H9 (cell line): ENCODE results near the gene NIPAL1. TPM values are rescaled to one million over a fixed set of nuclear protein-coding genes. Genes with fewer than 3 reads are reported as not detected.

Experiments
- DNase-seq: peaks from one replicate; pipeline ENCODE4 v3.0.0-alpha.2; 2017
- H2AFZ ChIP-seq: one replicate; pipeline ENCODE4 v1.6.1; 2013; ENCODE audit warnings: mild to moderate bottlenecking, low read length, control low read depth, moderate library complexity
- H2AK5ac ChIP-seq: 2 replicates; pipeline ENCODE4 v1.6.1; 2013; ENCODE audit warnings: low read length, control low read depth, mixed read lengths; ENCODE audit not compliant: insufficient read length
- H2BK120ac ChIP-seq: one replicate; pipeline ENCODE4 v1.6.1; 2013; ENCODE audit warnings: low read depth, mild to moderate bottlenecking, low read length, control low read depth, inconsistent platforms; ENCODE audit not compliant: poor library complexity, severe bottlenecking
- H2BK12ac ChIP-seq: 2 replicates; pipeline ENCODE4 v1.6.1; 2013; ENCODE audit warnings: low read length, control low read depth, mixed read lengths, low read depth; ENCODE audit not compliant: insufficient read length
- H2BK15ac ChIP-seq: 2 replicates; pipeline ENCODE4 v1.6.1; 2013; ENCODE audit warnings: low read depth, low read length, control low read depth
- H2BK20ac ChIP-seq: one replicate; pipeline ENCODE4 v1.6.1; 2013; ENCODE audit warnings: low read depth, mild to moderate bottlenecking, low read length, control low read depth, inconsistent platforms; ENCODE audit not compliant: poor library complexity, severe bottlenecking
- H2BK5ac ChIP-seq: 2 replicates; pipeline ENCODE4 v1.6.1; 2013; ENCODE audit warnings: low read length, control low read depth, mixed read lengths; ENCODE audit not compliant: insufficient read length
- H3K14ac ChIP-seq: 2 replicates; pipeline ENCODE4 v1.6.1; 2013; ENCODE audit warnings: low read length, control low read depth; ENCODE audit not compliant: insufficient read depth
- H3K18ac ChIP-seq: 2 replicates; pipeline ENCODE4 v1.6.1; 2013; ENCODE audit warnings: low read depth, mild to moderate bottlenecking, mixed read lengths, low read length, control low read depth; ENCODE audit not compliant: insufficient read length
- H3K23ac ChIP-seq: 2 replicates; pipeline ENCODE4 v1.6.1; 2013; ENCODE audit warnings: low read length, control low read depth, mixed read lengths, low read depth; ENCODE audit not compliant: insufficient read length
- H3K23me2 ChIP-seq: 2 replicates; pipeline ENCODE4 v1.6.1; 2013; ENCODE audit warnings: low read depth, mild to moderate bottlenecking, mixed read lengths, low read length, control low read depth; ENCODE audit not compliant: insufficient read length, poor library complexity, severe bottlenecking
- H3K27ac ChIP-seq: 2 replicates; pipeline ENCODE4 v1.5.1; 2013; ENCODE audit warnings: low read length, control low read depth, mixed read lengths, low read depth; ENCODE audit not compliant: insufficient read length
- H3K27me3 ChIP-seq: 2 replicates; pipeline ENCODE4 v1.6.1; 2013; ENCODE audit warnings: low read length, control low read depth, inconsistent platforms; ENCODE audit not compliant: insufficient read depth
- H3K4ac ChIP-seq: 2 replicates; pipeline ENCODE4 v1.6.1; 2013; ENCODE audit warnings: low read depth, mild to moderate bottlenecking, control low read depth, inconsistent platforms, low read length, moderate library complexity
- H3K4me1 ChIP-seq: 2 replicates; pipeline ENCODE4 v1.6.1; 2013; ENCODE audit warnings: low read length, control low read depth, inconsistent platforms; ENCODE audit not compliant: insufficient read depth
- H3K4me2 ChIP-seq: 2 replicates; pipeline ENCODE4 v1.6.1; 2013; ENCODE audit warnings: low read length, control low read depth, mixed read lengths; ENCODE audit not compliant: insufficient read length, insufficient read depth
- H3K56ac ChIP-seq: 2 replicates; pipeline ENCODE4 v1.6.1; 2013; ENCODE audit warnings: low read depth, mild to moderate bottlenecking, mixed read lengths, low read length, control low read depth; ENCODE audit not compliant: insufficient read length
- H3K79me1 ChIP-seq: 2 replicates; pipeline ENCODE4 v1.6.1; 2013; ENCODE audit warnings: low read depth, mild to moderate bottlenecking, moderate library complexity, low read length, control low read depth, inconsistent platforms; ENCODE audit not compliant: insufficient read depth, poor library complexity, severe bottlenecking
- H3K79me2 ChIP-seq: 2 replicates; pipeline ENCODE4 v1.6.1; 2013; ENCODE audit warnings: low read length, control low read depth, inconsistent platforms; ENCODE audit not compliant: insufficient read depth
- H3K9ac ChIP-seq: 2 replicates; pipeline ENCODE4 v1.6.1; 2013; ENCODE audit warnings: low read length, control low read depth, mixed read lengths; ENCODE audit not compliant: insufficient read length; ENCODE audit errors: extremely low read depth
- H3K9me3 ChIP-seq: one replicate; pipeline ENCODE4 v1.6.1; 2013; ENCODE audit warnings: low read depth, low read length, inconsistent platforms; ENCODE audit not compliant: control insufficient read depth
- H3T11ph ChIP-seq: one replicate; pipeline ENCODE4 v1.6.1; 2013; ENCODE audit warnings: mild to moderate bottlenecking, low read length, control low read depth, inconsistent platforms
- H4K20me1 ChIP-seq: one replicate; pipeline ENCODE4 v1.6.1; 2013; ENCODE audit not compliant: control insufficient read depth, insufficient read length, insufficient read depth
- H4K5ac ChIP-seq: 2 replicates; pipeline ENCODE4 v1.6.1; 2013; ENCODE audit warnings: low read depth, mild to moderate bottlenecking, mixed read lengths, low read length, control low read depth; ENCODE audit not compliant: insufficient read length
- H4K8ac ChIP-seq: replicated peaks from 2 replicates; pipeline ENCODE4 v1.6.1; 2013; ENCODE audit warnings: low read length, control low read depth, mixed read lengths, low read depth; ENCODE audit not compliant: insufficient read length
- H4K91ac ChIP-seq: 2 replicates; pipeline ENCODE4 v1.6.1; 2013; ENCODE audit warnings: low read depth, mild to moderate bottlenecking, moderate library complexity, mixed read lengths, low read length, control low read depth; ENCODE audit not compliant: insufficient read length
- H3K27ac Mint-ChIP-seq, 3 experiments: 2 replicates in 2 of 3; 3 replicates in 1 of 3; pipeline ENCODE4 v1.8.0; 2020 to 2021; ENCODE audit warnings: mixed read lengths in 3 of 3, mild to moderate bottlenecking in 1 of 3, moderate library complexity in 1 of 3
- H3K27me3 Mint-ChIP-seq: 2 replicates; pipeline ENCODE4 v1.8.0; 2021; ENCODE audit warnings: low read depth, mild to moderate bottlenecking, moderate library complexity, mixed read lengths
- H3K36me3 Mint-ChIP-seq, 3 experiments: 2 replicates in 2 of 3; 3 replicates in 1 of 3; pipeline ENCODE4 v1.8.0; 2020 to 2021; ENCODE audit warnings: low read depth in 3 of 3, mixed read lengths in 3 of 3; ENCODE audit not compliant: insufficient read depth in 1 of 3
- H3K4me1 Mint-ChIP-seq, 2 experiments: 2 replicates each; pipeline ENCODE4 v1.8.0; 2020; ENCODE audit warnings: mixed read lengths in 2 of 2
- H3K4me3 Mint-ChIP-seq, 2 experiments: 2 replicates in 1 of 2; 3 replicates in 1 of 2; pipeline ENCODE4 v1.8.0; 2020 to 2021; ENCODE audit warnings: mild to moderate bottlenecking in 2 of 2, mixed read lengths in 2 of 2, moderate library complexity in 1 of 2
- H3K9me3 Mint-ChIP-seq, 2 experiments: 2 replicates in 1 of 2; 3 replicates in 1 of 2; pipeline ENCODE4 v1.8.0; 2020; ENCODE audit warnings: mild to moderate bottlenecking in 2 of 2, mixed read lengths in 2 of 2, moderate library complexity in 1 of 2
- WGBS: extraction: QIAGEN DNeasy Blood & Tissue Kit; methylation state at CpG from one replicate; pipeline ENCODE4 v1.1.7; 2013; ENCODE audit warnings: missing lambda C conversion rate, low lambda C conversion rate, mixed read lengths; ENCODE audit not compliant: insufficient read length; ENCODE audit errors: extremely low coverage; 5-methylcytosine and 5-hydroxymethylcytosine counted together
- total RNA-seq: library from RNA; stranded (reverse); gene quantifications from 2 replicates; pipeline ENCODE4 v1.2.1, GENCODE V29; 2021
- TF ChIP-seq, protein P1 (sequence below): fragments of 200-600 bp; sonication (generic); conservative IDR thresholded peaks from 3 replicates; pipeline ENCODE4 v1.8.0; 2021; ENCODE audit warnings: antibody characterized with exemption, mild to moderate bottlenecking

Gene NIPAL1
- total RNA-seq, 1 experiment from 2014 or later, result 16.9 TPM

DNA sequence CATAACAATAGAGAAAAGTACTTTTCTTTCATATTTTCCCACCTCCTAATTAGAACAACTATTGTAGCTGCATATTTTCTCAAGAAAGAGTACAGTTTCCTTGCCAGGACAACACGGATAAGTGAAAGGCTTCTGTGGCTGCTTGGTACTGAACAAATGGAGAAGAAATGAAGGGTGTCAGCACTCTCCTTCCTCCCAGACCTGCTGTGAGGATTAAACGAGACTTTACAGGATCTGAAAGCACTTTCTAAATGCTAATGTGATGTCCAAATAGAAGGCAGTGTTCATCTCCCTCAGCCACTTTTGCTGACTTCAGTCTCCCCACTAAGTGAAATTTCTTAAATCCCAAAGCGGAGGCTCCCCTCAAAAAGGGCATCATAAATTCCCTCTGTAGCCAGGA lies 13.9 kb downstream of the NIPAL1 start:
- H2BK15ac ChIP-seq, result no peak overlapping the region
- no peak overlapping the region for H4K8ac ChIP-seq
- H2BK20ac ChIP-seq, result no peak overlapping the region
- no peak overlapping the region for H3K9ac ChIP-seq
- H3T11ph ChIP-seq, result no peak overlapping the region
- no peaks in the 10 kb centered on the region for H3K9me3 ChIP-seq
- Mint-ChIP-seq H3K27ac (peak overlapping the region in 2 of 3 experiments; percentile 71 to 85; a peak in 5 of 7 replicates), H3K4me3 (0 out of 5 replicates have a peak overlapping the region, but pooled peaks of 1 of the 2 experiments have one; percentile 12), H3K27me3 (no peaks in the 10 kb centered on the region), H3K4me1 (peaks cover 33 to 46% of the 10 kb centered on the region in 2 experiments), H3K36me3 (peaks cover 16 to 42% (median 31%) of the 10 kb centered on the region in 3 experiments), H3K9me3 (peaks cover 0 to 2% of the 10 kb centered on the region in 2 experiments; a peak in 2 of 5 replicates)
- H3K23me2 ChIP-seq, result no peaks in the 10 kb centered on the region
- H4K91ac ChIP-seq, result no peak overlapping the region
- no peak overlapping the region for H3K27ac ChIP-seq
- no peaks in the 10 kb centered on the region for H3K79me2 ChIP-seq
- H3K4me2 ChIP-seq, result no peak overlapping the region
- H3K14ac ChIP-seq, result no peak overlapping the region
- TF ChIP-seq, protein P1, sequence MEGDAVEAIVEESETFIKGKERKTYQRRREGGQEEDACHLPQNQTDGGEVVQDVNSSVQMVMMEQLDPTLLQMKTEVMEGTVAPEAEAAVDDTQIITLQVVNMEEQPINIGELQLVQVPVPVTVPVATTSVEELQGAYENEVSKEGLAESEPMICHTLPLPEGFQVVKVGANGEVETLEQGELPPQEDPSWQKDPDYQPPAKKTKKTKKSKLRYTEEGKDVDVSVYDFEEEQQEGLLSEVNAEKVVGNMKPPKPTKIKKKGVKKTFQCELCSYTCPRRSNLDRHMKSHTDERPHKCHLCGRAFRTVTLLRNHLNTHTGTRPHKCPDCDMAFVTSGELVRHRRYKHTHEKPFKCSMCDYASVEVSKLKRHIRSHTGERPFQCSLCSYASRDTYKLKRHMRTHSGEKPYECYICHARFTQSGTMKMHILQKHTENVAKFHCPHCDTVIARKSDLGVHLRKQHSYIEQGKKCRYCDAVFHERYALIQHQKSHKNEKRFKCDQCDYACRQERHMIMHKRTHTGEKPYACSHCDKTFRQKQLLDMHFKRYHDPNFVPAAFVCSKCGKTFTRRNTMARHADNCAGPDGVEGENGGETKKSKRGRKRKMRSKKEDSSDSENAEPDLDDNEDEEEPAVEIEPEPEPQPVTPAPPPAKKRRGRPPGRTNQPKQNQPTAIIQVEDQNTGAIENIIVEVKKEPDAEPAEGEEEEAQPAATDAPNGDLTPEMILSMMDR, result no peak
- WGBS, result no CpG with 5 or more reads among the region's 3 CpGs
- H2AFZ ChIP-seq, result no peak overlapping the region
- no peak for DNase-seq
- no peak overlapping the region for H2AK5ac ChIP-seq
- H3K27me3 ChIP-seq, result no peaks in the 10 kb centered on the region
- H2BK5ac ChIP-seq, result no peak overlapping the region
- H4K5ac ChIP-seq, result no peak overlapping the region
- no peak overlapping the region for H2BK12ac ChIP-seq
- H3K18ac ChIP-seq, result no peak overlapping the region
- no peak overlapping the region for H3K4ac ChIP-seq
- no peaks in the 10 kb centered on the region for H3K79me1 ChIP-seq
- no peak overlapping the region for H3K56ac ChIP-seq
- H3K23ac ChIP-seq, result no peak overlapping the region
- no peak overlapping the region for H2BK120ac ChIP-seq
- H4K20me1 ChIP-seq, result no peaks in the 10 kb centered on the region
- H3K4me1 ChIP-seq, result peaks cover 4% of the 10 kb centered on the region; the same call in 1 of the 2 replicates
